AG04450 (cell line): ENCODE measurements around the gene SRPK2. TPM values are rescaled to one million over a fixed set of nuclear protein-coding genes. Genes with fewer than 3 reads are reported as not detected.
"Not testable (repeated sequence)": the region's sequence is repeated elsewhere in the genome, so short reads cannot be mapped to it uniquely, and the experiment has no call there.

Source experiments
- CTCF ChIA-PET: fragments of 300-600, 350-600 bp; formaldehyde crosslinking; extraction: SDS; loops from one replicate; lab custom pipeline; 2022; ENCODE audit warnings: antibody characterized with exemption, inconsistent platforms; lab: Charles Lee
- POLR2A ChIA-PET: fragments of 350-600 bp; formaldehyde crosslinking; extraction: SDS; loops from one replicate; lab custom pipeline; 2021; ENCODE audit warnings: antibody characterized with exemption, inconsistent platforms; lab: Yijun Ruan, JAX
- DNase-seq: peaks from one replicate; pipeline ENCODE4 v3.0.0-alpha.2; 2011; ENCODE audit warnings: low read depth, low spot score
- H3K27ac ChIP-seq: one replicate; pipeline ENCODE4 v1.5.1; 2012; ENCODE audit warnings: low read depth, low read length, control low read depth
- H3K27me3 ChIP-seq: one replicate; pipeline ENCODE4 v1.6.0; 2012; ENCODE audit warnings: low read length; ENCODE audit not compliant: control insufficient read depth, insufficient read depth
- H3K4me3 ChIP-seq: 2 replicates; pipeline ENCODE4 v1.5.1; 2011; ENCODE audit warnings: mild to moderate bottlenecking, low read depth, low read length, control low read depth
- H3K9me3 ChIP-seq: 2 replicates; pipeline ENCODE4 v1.5.1; 2012; ENCODE audit warnings: low read length; ENCODE audit not compliant: control insufficient read depth, insufficient read depth
- polyA plus RNA-seq: library from polyadenylated mRNA; depleted of rRNA; stranded (reverse); fragments of >200 nt; gene quantifications from 2 replicates; pipeline ENCODE4 v1.2.3, GENCODE V29; 2011
- TF ChIP-seq, protein P1 (sequence below): IDR thresholded peaks from 2 replicates; pipeline ENCODE4 v1.5.1; 2011; ENCODE audit warnings: low read depth, low read length, control low read depth, inconsistent platforms

SRPK2 gene
- polyA plus RNA-seq, 1 experiment = 22.4 TPM

GRCh38 chr7:105238198-105238765 lies 150.4 kb downstream of the SRPK2 start:
- Histone ChIP-seq H3K4me3 (no peak overlapping the region), H3K27ac (no peak overlapping the region), H3K27me3 (no peaks in the 10 kb centered on the region), H3K9me3 (no peaks in the 10 kb centered on the region)
- no peak for DNase-seq
- TF ChIP-seq, protein P1, sequence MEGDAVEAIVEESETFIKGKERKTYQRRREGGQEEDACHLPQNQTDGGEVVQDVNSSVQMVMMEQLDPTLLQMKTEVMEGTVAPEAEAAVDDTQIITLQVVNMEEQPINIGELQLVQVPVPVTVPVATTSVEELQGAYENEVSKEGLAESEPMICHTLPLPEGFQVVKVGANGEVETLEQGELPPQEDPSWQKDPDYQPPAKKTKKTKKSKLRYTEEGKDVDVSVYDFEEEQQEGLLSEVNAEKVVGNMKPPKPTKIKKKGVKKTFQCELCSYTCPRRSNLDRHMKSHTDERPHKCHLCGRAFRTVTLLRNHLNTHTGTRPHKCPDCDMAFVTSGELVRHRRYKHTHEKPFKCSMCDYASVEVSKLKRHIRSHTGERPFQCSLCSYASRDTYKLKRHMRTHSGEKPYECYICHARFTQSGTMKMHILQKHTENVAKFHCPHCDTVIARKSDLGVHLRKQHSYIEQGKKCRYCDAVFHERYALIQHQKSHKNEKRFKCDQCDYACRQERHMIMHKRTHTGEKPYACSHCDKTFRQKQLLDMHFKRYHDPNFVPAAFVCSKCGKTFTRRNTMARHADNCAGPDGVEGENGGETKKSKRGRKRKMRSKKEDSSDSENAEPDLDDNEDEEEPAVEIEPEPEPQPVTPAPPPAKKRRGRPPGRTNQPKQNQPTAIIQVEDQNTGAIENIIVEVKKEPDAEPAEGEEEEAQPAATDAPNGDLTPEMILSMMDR = no peak
- CTCF ChIA-PET = interaction anchor here (1.3 kb wide), 1 partner anchor 12 kb away, joined by 4 read pairs; no protein-coding TSS in a partner anchor
- POLR2A ChIA-PET = no interaction called here

- Histone ChIP-seq H3K9me3 (no peaks in the 10 kb centered on the region), H3K27me3 (no peaks in the 10 kb centered on the region), H3K27ac (no peak overlapping the region), H3K4me3 (no peak overlapping the region)
- DNase-seq = no peak
- TF ChIP-seq, protein P1 = no peak
- POLR2A ChIA-PET = no interaction called here
- CTCF ChIA-PET = no interaction called here
Observed at GRCh38 chr7:105234886-105235285, 153.8 kb downstream of the SRPK2 start.

DNA sequence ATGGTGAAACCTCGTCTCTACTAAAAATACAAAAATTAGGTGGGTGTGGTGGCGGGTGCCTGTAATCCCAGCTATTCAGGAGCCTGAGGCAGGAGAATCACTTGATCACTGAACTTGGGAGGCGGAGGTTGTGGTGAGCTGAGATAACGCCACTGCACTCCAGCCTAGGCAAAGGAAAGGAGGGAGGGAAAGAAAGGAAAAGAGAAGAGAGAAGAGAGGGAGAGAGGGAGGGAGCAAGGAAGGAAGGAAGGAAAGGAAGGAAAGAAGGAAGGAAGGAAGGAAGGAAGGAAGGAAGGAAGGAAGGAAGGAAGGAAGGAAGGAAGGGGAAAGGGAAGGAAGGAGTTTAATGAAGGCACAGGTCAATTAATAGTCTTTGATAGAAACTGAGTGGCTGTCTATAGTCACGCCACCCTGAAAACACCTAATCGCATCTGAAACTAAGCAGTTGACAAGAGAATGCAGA lies 155.9 kb downstream of the SRPK2 start:
- H3K27ac ChIP-seq, H3K27me3 ChIP-seq, CTCF ChIA-PET, H3K4me3 ChIP-seq, DNase-seq, POLR2A ChIA-PET, H3K9me3 ChIP-seq: not testable (repeated sequence)

DNA sequence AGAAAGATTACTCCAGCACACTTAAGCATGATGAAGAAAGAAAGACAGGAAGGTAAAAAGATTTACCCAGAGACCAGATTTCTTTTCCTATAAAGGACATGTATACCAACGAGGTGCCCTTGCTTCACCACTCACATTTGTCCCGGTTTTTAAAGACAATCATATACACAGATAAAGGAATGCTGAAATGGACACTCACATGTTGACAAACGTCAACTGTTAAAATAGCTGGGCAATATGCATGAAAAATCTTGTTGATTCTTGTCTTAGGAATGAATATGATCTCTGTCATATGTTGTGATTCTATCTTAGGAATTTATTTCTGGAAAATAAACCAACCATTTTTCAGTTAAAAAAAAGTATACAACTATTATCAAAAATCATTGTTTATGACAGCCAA lies 158.2 kb downstream of the SRPK2 start:
- Histone ChIP-seq H3K4me3 (no peak overlapping the region), H3K27ac (no peak overlapping the region), H3K27me3 (no peaks in the 10 kb centered on the region), H3K9me3 (peaks cover 4% of the 10 kb centered on the region; the same call in 1 of the 2 replicates)
- TF ChIP-seq, protein P1 = no peak
- CTCF ChIA-PET = no interaction called here
- no peak for DNase-seq
- POLR2A ChIA-PET = no interaction called here

GRCh38 chr7:105229641-105230040 lies 159.1 kb downstream of the SRPK2 start:
- Histone ChIP-seq H3K27me3 (no peaks in the 10 kb centered on the region), H3K27ac (no peak overlapping the region), H3K9me3 (peaks cover 4% of the 10 kb centered on the region; the same call in 1 of the 2 replicates), H3K4me3 (no peak overlapping the region)
- ChIA-PET POLR2A (no interaction called here), CTCF (no interaction called here)
- no peak for DNase-seq
- TF ChIP-seq, protein P1 = no peak
